OCI-LY7 (cell line): ENCODE measurements around the gene ATP8B4. TPM values are rescaled to one million over a fixed set of nuclear protein-coding genes. Genes with fewer than 3 reads are reported as not detected.

ENCODE experiments used
- BruUV-seq: library from RNA; stranded (reverse); fragments of 400-500 nt; replicated peaks from 2 replicates; lab custom pipeline; 2021; lab: Mats Ljungman, UMichigan
- CTCF ChIA-PET: fragments of 300-600 bp; sonication (Branson Sonifier 250); formaldehyde crosslinking; loops from one replicate; lab custom pipeline; 2022; ENCODE audit warnings: antibody characterized with exemption; ENCODE audit not compliant: unreplicated experiment; lab: Charles Lee
- POLR2A ChIA-PET: fragments of 300-600 bp; sonication (Branson Sonifier 250); formaldehyde crosslinking; loops from one replicate; lab custom pipeline; 2022; ENCODE audit warnings: antibody characterized with exemption; lab: Charles Lee
- DNase-seq: peaks from one replicate; pipeline ENCODE4 v3.0.0-alpha.2; 2015; ENCODE audit warnings: low spot score
- H2AFZ ChIP-seq: fragments of 200-600 bp; sonication (generic), shearing (Covaris generic); 2 replicates; pipeline ENCODE4 v1.6.1; 2014; ENCODE audit warnings: mild to moderate bottlenecking, antibody characterized with exemption, low read length, moderate library complexity
- H3K27ac ChIP-seq: fragments of 200-600 bp; sonication (generic); 2 replicates; pipeline ENCODE4 v1.5.1; 2014; ENCODE audit warnings: mixed run types, low read depth, mild to moderate bottlenecking, moderate library complexity, low read length, inconsistent platforms; ENCODE audit not compliant: poor library complexity, severe bottlenecking
- H3K36me3 ChIP-seq: fragments of 200-600 bp; sonication (generic); 2 replicates; pipeline ENCODE4 v1.6.1; 2014; ENCODE audit warnings: mild to moderate bottlenecking, antibody characterized with exemption, low read length, moderate library complexity, mixed read lengths; ENCODE audit not compliant: insufficient read depth
- H3K4me1 ChIP-seq: fragments of 200-600 bp; sonication (generic); 2 replicates; pipeline ENCODE4 v1.5.1; 2014; ENCODE audit warnings: mild to moderate bottlenecking, low read length; ENCODE audit not compliant: insufficient read depth, poor library complexity, severe bottlenecking
- H3K4me2 ChIP-seq: fragments of 200-600 bp; sonication (generic); 2 replicates; pipeline ENCODE4 v1.6.1; 2014; ENCODE audit warnings: mild to moderate bottlenecking, low read length
- H3K4me3 ChIP-seq: fragments of 200-600 bp; sonication (generic); 2 replicates; pipeline ENCODE4 v1.5.1; 2014; ENCODE audit warnings: mild to moderate bottlenecking, low read depth, low read length; ENCODE audit not compliant: poor library complexity, severe bottlenecking
- H3K79me2 ChIP-seq: fragments of 200-600 bp; sonication (generic); 2 replicates; pipeline ENCODE4 v1.6.1; 2016; ENCODE audit warnings: low read depth, mild to moderate bottlenecking, low read length, moderate library complexity, mixed read lengths; ENCODE audit not compliant: insufficient read depth
- H3K9me2 ChIP-seq: fragments of 200-600 bp; sonication (generic); 2 replicates; pipeline ENCODE4 v1.6.1; 2016; ENCODE audit warnings: mild to moderate bottlenecking, low read length, mixed read lengths; ENCODE audit not compliant: insufficient read depth
- H3K9me3 ChIP-seq: fragments of 200-600 bp; sonication (generic); 2 replicates; pipeline ENCODE4 v1.6.1; 2014; ENCODE audit warnings: mild to moderate bottlenecking, mixed run types, low read length, mixed read lengths
- H4K20me1 ChIP-seq: fragments of 200-600 bp; sonication (generic); 2 replicates; pipeline ENCODE4 v1.6.1; 2014; ENCODE audit warnings: mild to moderate bottlenecking, antibody characterized with exemption, low read length, moderate library complexity, mixed read lengths; ENCODE audit not compliant: insufficient read depth
- EZH2phosphoT487 ChIP-seq: fragments of 200-600 bp; sonication (generic); IDR thresholded peaks from 2 replicates; pipeline ENCODE4 v1.6.1; 2018; ENCODE audit warnings: low read depth, borderline replicate concordance, mild to moderate bottlenecking, mixed run types, antibody characterized with exemption, low read length, moderate library complexity, mixed read lengths
- intact Hi-C: fragments of 100-400 bp; cut with micrococcal nuclease; formaldehyde crosslinking; loops from one replicate; pipeline ENCODE4 v1.10.0; 2022; ENCODE audit not compliant: unreplicated experiment
- total RNA-seq, 2 experiments: library from RNA; depleted of rRNA in 1 of 2; stranded (reverse); fragments of >200 nt in 1 of 2; shearing (Covaris generic) in 1 of 2; gene quantifications; 2 replicates each; pipeline ENCODE4 v1.2.3, GENCODE V29; 2014 to 2022
- TF ChIP-seq, protein P1 (sequence below): fragments of 200-600 bp; sonication (generic); conservative IDR thresholded peaks from 2 replicates; pipeline ENCODE4 v1.5.1; 2014; ENCODE audit warnings: mild to moderate bottlenecking, antibody characterized with exemption, low read length, moderate library complexity, mixed read lengths

ATP8B4 gene
- total RNA-seq, 2 experiments from 2014 or later, result not detected

DNA sequence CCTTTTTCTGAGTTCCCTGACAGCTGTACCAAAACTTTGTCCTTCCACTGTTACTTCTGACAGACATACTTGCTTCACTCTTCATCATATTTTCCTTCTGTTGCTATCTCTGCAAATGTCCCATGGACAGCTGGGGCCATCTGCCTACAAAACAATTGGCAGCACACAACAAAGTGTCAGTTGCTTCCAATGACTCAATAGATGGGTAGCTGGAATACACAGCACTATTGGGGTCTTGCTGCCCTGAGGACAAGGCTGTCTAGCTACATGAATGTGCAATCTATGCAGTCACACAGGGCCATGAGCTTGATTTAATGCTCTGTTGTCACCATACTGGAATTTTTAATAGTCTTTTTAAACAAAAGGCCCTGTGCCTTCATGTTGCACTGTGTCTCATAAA is 305.4 kb downstream of the ATP8B4 start:
- ChIA-PET POLR2A (interaction anchor here (0.5 kb wide), 1 partner anchor 198 kb away, joined by 4 read pairs; no protein-coding TSS in a partner anchor), CTCF (no interaction called here)
- no peak overlapping the region for H2AFZ ChIP-seq
- intact Hi-C loops, result no loop called here
- no peak for DNase-seq
- no peak overlapping the region for H3K4me2 ChIP-seq
- no peak overlapping the region for H3K4me3 ChIP-seq
- no peaks in the 10 kb centered on the region for H3K9me3 ChIP-seq
- no peaks in the 10 kb centered on the region for H3K79me2 ChIP-seq
- H3K9me2 ChIP-seq, result no peaks in the 10 kb centered on the region
- H3K4me1 ChIP-seq, result no peaks in the 10 kb centered on the region
- H3K27ac ChIP-seq, result no peak overlapping the region
- H3K36me3 ChIP-seq, result no peaks in the 10 kb centered on the region
- BruUV-seq, result no TSS peak
- no peaks in the 10 kb centered on the region for H4K20me1 ChIP-seq
- TF ChIP-seq, protein P1, sequence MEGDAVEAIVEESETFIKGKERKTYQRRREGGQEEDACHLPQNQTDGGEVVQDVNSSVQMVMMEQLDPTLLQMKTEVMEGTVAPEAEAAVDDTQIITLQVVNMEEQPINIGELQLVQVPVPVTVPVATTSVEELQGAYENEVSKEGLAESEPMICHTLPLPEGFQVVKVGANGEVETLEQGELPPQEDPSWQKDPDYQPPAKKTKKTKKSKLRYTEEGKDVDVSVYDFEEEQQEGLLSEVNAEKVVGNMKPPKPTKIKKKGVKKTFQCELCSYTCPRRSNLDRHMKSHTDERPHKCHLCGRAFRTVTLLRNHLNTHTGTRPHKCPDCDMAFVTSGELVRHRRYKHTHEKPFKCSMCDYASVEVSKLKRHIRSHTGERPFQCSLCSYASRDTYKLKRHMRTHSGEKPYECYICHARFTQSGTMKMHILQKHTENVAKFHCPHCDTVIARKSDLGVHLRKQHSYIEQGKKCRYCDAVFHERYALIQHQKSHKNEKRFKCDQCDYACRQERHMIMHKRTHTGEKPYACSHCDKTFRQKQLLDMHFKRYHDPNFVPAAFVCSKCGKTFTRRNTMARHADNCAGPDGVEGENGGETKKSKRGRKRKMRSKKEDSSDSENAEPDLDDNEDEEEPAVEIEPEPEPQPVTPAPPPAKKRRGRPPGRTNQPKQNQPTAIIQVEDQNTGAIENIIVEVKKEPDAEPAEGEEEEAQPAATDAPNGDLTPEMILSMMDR, result no peak

DNA sequence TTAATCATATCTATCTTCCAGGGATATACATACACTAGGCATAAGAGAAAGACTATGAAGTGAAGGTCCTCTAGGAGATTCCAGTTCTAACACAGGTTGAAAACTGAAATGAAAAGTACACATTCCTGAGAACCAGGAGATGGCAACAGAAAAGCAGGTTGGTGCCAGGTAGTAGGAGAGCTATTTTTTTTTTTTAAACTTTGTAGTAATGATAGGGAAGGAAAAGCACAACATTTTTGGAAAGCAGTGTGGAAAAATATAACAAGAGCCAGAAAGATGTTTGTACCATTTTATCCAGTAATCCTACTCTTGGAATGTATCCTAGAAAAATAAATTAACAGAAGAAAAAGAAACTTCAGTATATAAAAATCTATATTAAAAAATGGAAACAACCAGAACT is 308.3 kb downstream of the ATP8B4 start:
- no peak for DNase-seq
- H4K20me1 ChIP-seq, result no peaks in the 10 kb centered on the region
- H3K9me3 ChIP-seq, result no peaks in the 10 kb centered on the region
- H3K9me2 ChIP-seq, result no peaks in the 10 kb centered on the region
- ChIA-PET POLR2A (interaction anchor here (0.7 kb wide), 1 partner anchor 134 kb away, joined by 3 read pairs; no protein-coding TSS in a partner anchor), CTCF (no interaction called here)
- no peak overlapping the region for H3K4me3 ChIP-seq
- no peaks in the 10 kb centered on the region for H3K4me1 ChIP-seq
- no peak overlapping the region for H2AFZ ChIP-seq
- intact Hi-C loops, result no loop called here
- BruUV-seq, result no TSS peak
- H3K36me3 ChIP-seq, result no peaks in the 10 kb centered on the region
- TF ChIP-seq, protein P1, result no peak
- no peak for TF ChIP-seq EZH2phosphoT487
- no peak overlapping the region for H3K4me2 ChIP-seq
- no peak overlapping the region for H3K27ac ChIP-seq
- no peaks in the 10 kb centered on the region for H3K79me2 ChIP-seq

DNA sequence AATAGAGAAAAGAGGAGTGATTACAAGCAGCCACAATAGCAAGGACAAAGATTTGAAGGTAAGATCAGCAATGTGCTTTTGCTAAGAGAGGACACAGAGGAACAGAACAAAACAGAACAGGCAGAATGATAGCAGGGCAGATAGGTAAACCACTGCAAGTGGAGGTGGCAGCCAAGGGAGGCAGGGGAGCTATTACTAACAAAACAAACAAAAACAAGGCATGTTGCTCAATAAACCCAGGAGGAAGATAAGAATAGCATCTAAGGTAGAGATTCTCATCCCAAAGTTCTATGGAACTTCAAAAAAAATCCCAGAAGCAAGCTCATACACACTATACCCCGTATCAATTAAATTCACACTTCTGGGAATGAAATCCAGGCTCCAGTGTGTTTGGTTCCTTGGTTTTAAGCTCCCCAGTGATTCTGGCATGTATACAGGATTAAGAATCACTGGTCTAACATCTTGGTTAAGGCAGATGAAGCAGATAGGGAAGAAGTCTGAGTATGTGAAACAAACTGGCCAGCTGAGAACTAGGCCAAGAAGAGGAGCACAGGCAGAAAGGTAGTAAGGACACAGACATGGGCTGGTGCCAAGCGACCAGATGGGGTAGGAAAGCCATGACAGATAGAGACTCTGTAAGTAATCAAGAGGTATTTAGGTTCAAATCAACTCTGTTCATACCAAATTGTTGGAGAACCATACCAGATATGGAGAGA is 309.0 kb downstream of the ATP8B4 start:
- Histone ChIP-seq H3K36me3 (no peaks in the 10 kb centered on the region), H3K4me1 (no peaks in the 10 kb centered on the region), H3K79me2 (no peaks in the 10 kb centered on the region), H4K20me1 (no peaks in the 10 kb centered on the region), H2AFZ (no peak overlapping the region), H3K4me2 (no peak overlapping the region), H3K4me3 (no peak overlapping the region), H3K9me3 (no peaks in the 10 kb centered on the region), H3K9me2 (no peaks in the 10 kb centered on the region), H3K27ac (no peak overlapping the region)
- TF ChIP-seq, protein P1, result no peak
- no peak for TF ChIP-seq EZH2phosphoT487
- no TSS peak for BruUV-seq
- DNase-seq, result no peak
- intact Hi-C loops, result no loop called here
- CTCF ChIA-PET, result no interaction called here
- POLR2A ChIA-PET, result no interaction called here
